PC-9 (cell line): Measurements from ENCODE around the gene EXOSC5. TPM values are rescaled to one million over a fixed set of nuclear protein-coding genes. Genes with fewer than 3 reads are reported as not detected.
"Not testable (repeated sequence)": the region's sequence is repeated elsewhere in the genome, so short reads cannot be mapped to it uniquely, and the experiment has no call there.

Experiments
- BruUV-seq: library from RNA; stranded (reverse); fragments of 400-500 nt; replicated peaks from 2 replicates; lab custom pipeline; 2021; lab: Mats Ljungman, UMichigan
- CTCF ChIA-PET: fragments of 300-600 bp; sonication (Branson Sonifier 250); formaldehyde crosslinking; loops from one replicate; lab custom pipeline; 2022; ENCODE audit warnings: antibody characterized with exemption; lab: Charles Lee
- POLR2A ChIA-PET: fragments of 300-600 bp; sonication (Branson Sonifier 250); formaldehyde crosslinking; loops from one replicate; lab custom pipeline; 2022; ENCODE audit warnings: antibody characterized with exemption; ENCODE audit not compliant: unreplicated experiment; lab: Charles Lee
- DNase-seq, 2 experiments: peaks; one replicate each; pipeline versions ENCODE4 v3.0.0 to v3.0.0-alpha.2; 2015 to 2022; ENCODE audit warnings: mixed read lengths in 1 of 2
- H2AFZ ChIP-seq: fragments of 200-600 bp; sonication (generic); 2 replicates; pipeline ENCODE4 v1.8.1; 2017; ENCODE audit warnings: antibody characterized with exemption
- H3F3A ChIP-seq: fragments of 200-600 bp; sonication (generic); 2 replicates; pipeline ENCODE4 v1.8.1; 2017; ENCODE audit warnings: antibody characterized with exemption, mild to moderate bottlenecking, low read depth; ENCODE audit not compliant: insufficient read depth
- H3K27ac ChIP-seq: fragments of 200-600 bp; sonication (generic); 2 replicates; pipeline ENCODE4 v1.6.1; 2016; ENCODE audit warnings: mixed run types
- H3K27me3 ChIP-seq: fragments of 200-600 bp; sonication (generic); 2 replicates; pipeline ENCODE4 v1.6.1; 2016; ENCODE audit warnings: low read depth, mixed run types; ENCODE audit not compliant: insufficient read depth
- H3K36me3 ChIP-seq: fragments of 200-600 bp; sonication (generic); 2 replicates; pipeline ENCODE4 v1.6.1; 2016; ENCODE audit warnings: low read depth, mixed run types
- H3K4me1 ChIP-seq: fragments of 200-600 bp; sonication (generic); replicated peaks from 2 replicates; pipeline ENCODE4 v1.6.1; 2016; ENCODE audit warnings: mixed run types; ENCODE audit not compliant: insufficient read depth
- H3K4me2 ChIP-seq: fragments of 200-600 bp; sonication (generic); 2 replicates; pipeline ENCODE4 v1.6.1; 2017; ENCODE audit warnings: mixed run types
- H3K4me3 ChIP-seq: fragments of 200-600 bp; sonication (generic); 2 replicates; pipeline ENCODE4 v1.6.1; 2016; ENCODE audit warnings: mixed run types
- H3K79me2 ChIP-seq: fragments of 200-600 bp; sonication (generic); 2 replicates; pipeline ENCODE4 v1.6.1; 2017; ENCODE audit warnings: low read depth, mixed run types
- H3K9me2 ChIP-seq: fragments of 200-600 bp; sonication (generic); 2 replicates; pipeline ENCODE4 v1.8.1; 2017; ENCODE audit warnings: mild to moderate bottlenecking; ENCODE audit not compliant: insufficient read depth
- H3K9me3 ChIP-seq: fragments of 200-600 bp; sonication (generic); 2 replicates; pipeline ENCODE4 v1.8.1; 2016; ENCODE audit warnings: low read depth; ENCODE audit not compliant: insufficient read depth
- H4K20me1 ChIP-seq: fragments of 200-600 bp; sonication (generic); 2 replicates; pipeline ENCODE4 v1.8.1; 2017; ENCODE audit not compliant: insufficient read depth
- CTCF ChIP-seq: fragments of 200-600 bp; sonication (generic); conservative IDR thresholded peaks from 2 replicates; pipeline ENCODE4 v1.6.1; 2017; ENCODE audit warnings: mixed run types, antibody characterized with exemption, mild to moderate bottlenecking, moderate library complexity
- EZH2 ChIP-seq: fragments of 200-600 bp; sonication (generic); IDR thresholded peaks from 2 replicates; pipeline ENCODE4 v1.8.0; 2017; ENCODE audit warnings: antibody characterized with exemption, low read depth
- intact Hi-C: fragments of 100-400 bp; cut with micrococcal nuclease; formaldehyde crosslinking; loops from one replicate; pipeline ENCODE4 v1.10.0; 2022; ENCODE audit not compliant: unreplicated experiment
- total RNA-seq: library from RNA; stranded (reverse); gene quantifications from 2 replicates; pipeline ENCODE4 v1.2.3, GENCODE V29; 2021

EXOSC5 gene
- total RNA-seq, 1 experiment from 2014 or later, result 37.7 TPM

GRCh38 chr19:41386442-41386841 is 10.7 kb downstream of the EXOSC5 start:
- Histone ChIP-seq H3K4me2 (no peak overlapping the region), H3K27ac (no peak overlapping the region), H3K79me2 (no peaks in the 10 kb centered on the region), H3K36me3 (0 out of 2 replicates have a peak, but pooled peaks cover 6% of the 10 kb centered on the region), H3K4me3 (no peak overlapping the region), H4K20me1 (no peaks in the 10 kb centered on the region), H3K9me3 (no peaks in the 10 kb centered on the region), H3K9me2 (no peaks in the 10 kb centered on the region), H3K27me3 (no peaks in the 10 kb centered on the region), H3F3A (peaks cover 13% of the 10 kb centered on the region; the same call in 1 of the 2 replicates), H2AFZ (no peak overlapping the region), H3K4me1 (no peaks in the 10 kb centered on the region)
- DNase-seq, result no peak
- intact Hi-C loops, result no loop called here
- no peak for TF ChIP-seq EZH2
- TF ChIP-seq CTCF, result no peak
- POLR2A ChIA-PET, result interaction anchor here (0.6 kb wide), 1 partner anchor 160 kb away, joined by 4 read pairs; no protein-coding TSS in a partner anchor
- CTCF ChIA-PET, result interaction anchor here (0.5 to 0.6 kb wide), 2 partner anchors 9 to 54 kb away, joined by 3 read pairs; no protein-coding TSS in a partner anchor
- no TSS peak for BruUV-seq

- Histone ChIP-seq H3K4me1 (no peaks in the 10 kb centered on the region), H3K9me2 (no peaks in the 10 kb centered on the region), H3K27ac (no peak overlapping the region), H3K36me3 (0 out of 2 replicates have a peak, but pooled peaks cover 1% of the 10 kb centered on the region), H2AFZ (no peak overlapping the region), H3K9me3 (no peaks in the 10 kb centered on the region), H3K4me2 (no peak overlapping the region), H3K27me3 (no peaks in the 10 kb centered on the region), H3F3A (peaks cover 12% of the 10 kb centered on the region; the same call in 1 of the 2 replicates), H3K79me2 (no peaks in the 10 kb centered on the region), H3K4me3 (no peak overlapping the region), H4K20me1 (no peaks in the 10 kb centered on the region)
- no TSS peak for BruUV-seq
- no peak for DNase-seq
- POLR2A ChIA-PET, result interaction anchor here (0.6 kb wide), 1 partner anchor 727 kb away, joined by 3 read pairs; no protein-coding TSS in a partner anchor
- intact Hi-C loops, result no loop called here
- CTCF ChIA-PET, result no interaction called here
- TF ChIP-seq EZH2, result no peak
- no peak for TF ChIP-seq CTCF
Measured at GRCh38 chr19:41384351-41384750, 12.8 kb downstream of the EXOSC5 start.

- H4K20me1 ChIP-seq, H3K4me1 ChIP-seq, POLR2A ChIA-PET, H2AFZ ChIP-seq, intact Hi-C loops, H3K27me3 ChIP-seq, H3K27ac ChIP-seq, H3K9me3 ChIP-seq, H3F3A ChIP-seq, DNase-seq, BruUV-seq, H3K79me2 ChIP-seq, H3K4me2 ChIP-seq, H3K4me3 ChIP-seq, H3K36me3 ChIP-seq, H3K9me2 ChIP-seq: not testable (repeated sequence)
- CTCF ChIA-PET, result interaction anchor here (0.6 kb wide), 1 partner anchor 15 kb away, joined by 4 read pairs; no protein-coding TSS in a partner anchor
Measured at GRCh38 chr19:41381536-41381935, 15.6 kb downstream of the EXOSC5 start.
